GM19328 (cell line): ENCODE measurements around the gene ALK.

Source experiments
- ATAC-seq: cut with Tn5 transposase; IDR thresholded peaks from one replicate; pipeline ENCODE4 v1.9.1; 2021; ENCODE audit warnings: mild to moderate bottlenecking, moderate library complexity; ENCODE audit not compliant: unreplicated experiment

The ALK gene

DNA sequence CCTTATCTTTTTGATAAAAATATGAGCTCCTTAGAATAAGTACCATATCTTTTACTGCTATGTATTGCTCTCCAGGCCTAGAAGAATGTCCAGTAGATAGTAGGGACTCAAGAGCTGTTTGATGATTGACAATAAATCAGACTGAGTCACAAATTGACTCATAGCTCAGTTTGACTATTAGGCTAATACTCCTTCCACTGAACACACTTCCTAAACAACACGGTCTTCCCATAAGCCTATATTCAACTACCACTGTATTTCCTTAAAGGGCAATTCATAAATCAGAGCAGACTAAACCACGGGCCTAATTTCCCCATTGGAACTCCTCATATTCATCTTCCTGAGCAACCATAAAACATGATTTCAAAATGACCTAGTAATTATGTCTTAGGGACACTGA, 258.5 kb downstream of the ALK start:
- no peak for ATAC-seq

DNA sequence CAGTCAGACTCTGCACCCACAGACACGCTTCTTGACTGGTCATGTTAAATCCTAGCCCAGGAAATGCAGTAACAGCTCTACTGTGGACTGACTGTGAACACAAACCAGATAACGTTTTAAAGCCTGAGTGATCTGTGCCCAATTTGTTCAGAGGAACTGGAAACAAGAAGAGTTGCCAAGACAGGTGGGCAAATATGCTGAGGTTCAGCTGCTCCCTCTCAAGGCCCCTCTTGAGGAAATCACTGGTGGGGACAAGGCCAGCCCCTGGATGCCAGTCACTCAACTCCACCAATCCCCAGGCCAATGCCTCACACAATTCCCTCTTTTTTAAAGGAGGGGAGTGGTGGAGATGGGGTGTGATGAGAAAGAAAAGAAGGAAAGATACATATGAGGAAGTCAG, 261.2 kb downstream of the ALK start:
- ATAC-seq, result no peak

DNA sequence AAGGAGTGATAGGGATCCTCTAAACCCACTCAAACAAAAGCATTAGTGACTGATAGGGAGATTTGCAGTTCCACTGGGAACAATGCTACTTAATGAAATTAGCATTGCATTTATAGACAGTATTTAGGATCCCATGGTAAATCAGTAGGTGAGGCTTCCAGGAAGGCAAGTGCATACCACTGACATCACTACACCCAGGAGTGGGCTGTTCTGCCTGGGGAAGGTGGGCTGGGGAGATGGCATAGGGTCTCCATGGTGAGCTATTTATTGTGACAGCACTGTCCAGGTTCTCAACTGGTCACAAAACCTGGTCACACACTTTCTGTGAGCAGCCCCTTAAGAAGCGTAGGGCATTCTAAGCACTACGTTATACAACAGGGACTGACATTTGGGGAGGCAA, 262.2 kb downstream of the ALK start:
- no peak for ATAC-seq

DNA sequence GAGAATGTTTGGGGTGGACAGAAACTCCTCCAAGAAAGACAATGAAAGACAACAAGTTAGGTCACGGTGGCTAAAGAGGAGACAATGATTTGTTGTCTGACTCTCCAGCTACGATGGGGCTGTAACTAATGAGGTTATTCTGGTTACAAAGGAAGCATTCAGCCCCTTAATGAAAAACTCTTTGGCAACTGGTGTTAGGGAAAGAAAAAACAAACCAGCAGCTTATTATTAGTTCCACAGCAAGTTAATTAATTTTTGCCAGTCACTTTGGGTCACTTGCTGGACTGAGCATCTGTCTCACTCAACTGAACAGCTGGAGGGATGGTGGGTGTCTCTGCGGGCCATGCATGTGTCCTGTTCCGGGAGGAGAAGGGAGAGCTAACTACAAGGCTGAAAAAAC, 263.7 kb downstream of the ALK start:
- no peak for ATAC-seq

DNA sequence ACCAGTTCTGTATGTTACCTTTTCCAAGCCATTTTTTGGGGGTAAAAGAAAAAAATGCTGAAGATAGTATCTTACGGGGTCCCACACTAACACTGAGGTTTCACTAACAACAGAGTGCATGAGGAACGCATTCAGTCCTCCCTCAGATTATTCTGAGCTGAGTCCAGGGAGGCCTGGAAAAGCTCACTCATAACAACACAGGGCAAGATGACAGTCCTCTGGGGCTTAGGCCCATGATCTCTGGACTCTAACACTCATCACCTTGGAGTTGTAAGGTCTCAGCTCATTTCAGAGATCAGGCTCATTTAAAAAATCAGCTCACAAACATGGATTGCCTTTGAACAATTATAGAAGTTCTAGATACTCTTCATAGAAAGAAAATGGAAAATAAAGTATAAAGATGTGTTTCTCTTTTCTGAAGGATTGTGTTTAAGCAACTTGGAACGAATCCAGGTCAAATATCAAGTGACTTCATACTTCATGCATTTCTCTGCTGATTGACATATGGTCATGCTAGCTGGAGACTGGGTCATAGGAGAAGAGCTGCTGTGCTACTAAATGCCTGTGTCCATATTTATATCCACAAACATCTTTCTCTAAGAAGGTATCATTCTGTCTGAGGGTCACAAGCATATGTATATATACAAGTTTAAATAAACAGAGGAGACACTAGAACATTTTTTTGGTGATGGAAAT, 265.8 kb downstream of the ALK start:
- ATAC-seq, result no peak

DNA sequence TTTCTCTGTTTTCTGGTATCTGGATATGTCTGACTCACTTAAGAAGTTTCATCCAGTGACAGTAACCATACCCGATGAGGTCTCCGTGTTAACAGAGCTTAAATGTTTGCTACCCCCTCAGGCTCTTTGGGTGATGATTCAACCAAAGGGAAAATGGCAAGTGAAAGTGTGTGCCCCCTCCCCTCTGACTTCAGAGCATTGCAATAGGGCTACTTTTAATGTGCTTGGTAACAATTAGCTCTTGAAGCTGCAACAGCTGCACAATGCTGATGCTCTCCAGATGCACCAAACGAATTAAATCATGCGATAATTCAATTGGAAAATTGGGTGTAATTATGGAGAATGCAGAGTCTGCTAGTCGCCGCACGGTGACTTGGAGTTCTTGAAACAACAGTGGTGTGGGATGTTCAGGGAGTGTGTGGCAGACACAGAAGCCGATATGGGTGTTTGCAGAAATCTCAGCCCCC, 270.7 kb downstream of the ALK start:
- no peak for ATAC-seq

DNA sequence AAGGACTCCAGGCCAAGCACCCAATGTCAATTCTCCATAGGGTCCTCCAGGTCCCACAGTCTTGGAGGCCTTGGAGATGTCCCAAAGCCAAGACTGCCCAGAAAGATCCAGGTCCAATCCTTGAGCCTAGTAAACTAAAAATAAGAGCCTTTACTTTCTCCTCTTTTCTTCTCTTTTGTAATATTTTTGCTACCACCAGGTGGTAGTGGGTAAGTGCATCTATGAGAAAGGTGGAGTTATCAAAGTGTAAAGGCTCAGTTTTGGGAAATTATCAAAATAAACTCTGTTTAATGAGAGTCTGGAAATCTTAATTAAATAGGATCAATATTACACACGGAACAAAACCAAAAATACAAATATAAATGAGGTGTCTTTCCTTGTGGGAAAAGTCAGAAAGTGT, 276.4 kb downstream of the ALK start:
- ATAC-seq, result no peak

DNA sequence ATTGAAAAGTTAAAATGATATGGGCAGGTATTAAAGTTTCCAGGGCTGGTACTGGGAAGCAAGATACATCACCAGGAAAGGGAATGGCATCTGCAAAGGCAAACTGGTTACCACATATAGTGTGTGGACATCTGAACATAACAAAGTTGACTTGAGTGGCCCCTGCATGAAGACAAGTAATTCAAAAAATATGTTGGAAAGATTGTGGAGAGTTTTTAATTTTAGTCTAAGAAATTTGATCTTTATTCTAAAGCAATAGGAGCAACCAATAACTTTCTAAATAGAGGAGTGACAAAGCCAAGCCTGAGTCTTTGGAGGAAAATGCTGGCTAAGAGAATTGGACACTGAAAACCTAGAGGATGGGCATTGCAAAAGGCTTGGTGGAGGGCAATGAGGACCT, 278.2 kb downstream of the ALK start:
- no peak for ATAC-seq

DNA sequence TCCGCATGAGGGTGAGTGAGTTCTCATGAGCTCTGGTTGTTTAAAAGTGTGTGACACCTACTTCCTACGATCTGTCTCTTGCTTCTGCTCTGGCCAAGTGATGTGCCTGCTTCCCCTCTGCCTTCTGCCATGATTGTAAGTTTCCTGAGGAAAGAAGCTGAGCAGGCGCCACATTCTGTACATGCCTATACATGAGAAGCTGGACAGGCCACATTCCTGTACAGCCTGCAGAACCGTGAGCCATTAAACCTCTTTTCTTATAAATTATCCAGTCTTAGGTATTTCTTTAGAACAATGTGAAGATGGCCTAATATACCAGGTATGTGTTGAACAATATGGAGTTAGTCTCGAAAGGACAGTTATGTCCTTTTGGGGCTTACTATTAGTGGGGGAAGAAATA, 281.0 kb downstream of the ALK start:
- no peak for ATAC-seq

DNA sequence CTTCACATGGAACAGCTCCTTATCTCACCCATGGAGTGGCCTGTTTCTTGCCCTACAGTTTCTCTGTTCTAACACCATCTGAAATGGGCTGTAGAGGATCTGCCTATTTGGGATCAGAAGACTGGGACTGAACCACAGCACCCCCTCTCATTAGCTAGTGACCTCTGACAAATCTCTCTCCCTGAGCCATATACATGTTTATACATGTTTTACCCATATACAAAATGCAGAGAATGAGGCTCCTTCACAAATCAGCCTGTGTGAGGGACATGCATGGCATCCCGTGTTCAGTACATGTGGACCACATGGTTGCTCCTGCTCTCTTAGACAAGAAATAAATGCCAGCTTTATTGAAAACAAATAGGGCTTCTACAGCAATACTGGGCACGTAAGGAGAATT, 282.7 kb downstream of the ALK start:
- ATAC-seq, result no peak

DNA sequence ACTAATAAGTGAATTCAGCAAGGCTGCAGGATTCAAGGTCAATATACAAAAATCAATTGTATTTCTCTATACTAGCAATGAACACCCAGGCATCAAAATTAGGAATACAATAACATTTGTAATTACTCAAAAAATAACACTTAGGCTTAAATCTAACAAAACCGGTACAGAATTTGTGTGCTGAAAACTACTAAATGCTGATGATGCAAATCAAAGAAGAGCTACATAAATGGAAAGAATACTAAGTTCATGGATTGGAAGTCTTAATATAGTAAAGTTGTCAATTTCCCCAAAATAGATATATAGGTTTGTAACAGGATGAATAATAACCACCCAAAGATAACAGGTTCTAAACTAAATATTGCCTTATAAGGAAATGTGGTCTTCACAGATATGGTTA, 286.5 kb downstream of the ALK start:
- ATAC-seq, result no peak

DNA sequence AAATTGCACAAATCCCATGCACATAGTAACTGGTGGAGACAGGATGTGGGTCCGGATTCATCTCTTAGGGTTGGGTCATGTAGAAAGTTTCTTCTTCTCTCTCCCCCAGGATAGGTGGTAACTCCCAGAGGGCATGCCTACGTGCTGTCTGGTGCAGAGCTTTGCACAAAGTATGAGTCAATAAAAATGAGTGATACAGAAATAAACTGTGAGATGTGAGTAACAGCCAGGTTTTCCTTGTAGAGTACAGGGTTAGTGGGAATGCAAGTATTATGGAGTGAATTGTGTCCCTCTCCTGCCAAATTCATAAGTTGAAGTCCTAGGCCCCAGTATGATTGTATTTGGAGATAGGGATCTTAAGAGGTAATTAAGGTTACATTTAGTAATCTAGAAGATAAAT, 289.4 kb downstream of the ALK start:
- no peak for ATAC-seq

DNA sequence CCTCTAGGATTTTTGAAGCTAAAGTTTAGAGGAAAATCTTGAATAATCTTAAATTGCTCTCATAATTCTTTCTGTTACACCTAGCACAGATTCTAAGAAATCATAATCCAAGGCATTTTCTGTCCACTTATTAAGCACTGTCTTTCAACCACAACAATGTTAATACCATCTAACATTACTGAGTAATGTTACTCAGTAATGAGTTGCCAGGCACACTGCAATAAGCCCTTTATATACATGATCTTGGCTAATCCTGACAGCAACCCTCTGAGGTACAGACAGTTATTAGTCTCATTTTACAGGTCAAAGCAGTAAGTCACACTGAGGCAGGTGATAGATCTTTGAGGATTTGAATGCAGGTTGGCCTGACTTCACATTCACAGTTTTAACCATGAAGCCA, 291.9 kb downstream of the ALK start:
- ATAC-seq, result no peak

DNA sequence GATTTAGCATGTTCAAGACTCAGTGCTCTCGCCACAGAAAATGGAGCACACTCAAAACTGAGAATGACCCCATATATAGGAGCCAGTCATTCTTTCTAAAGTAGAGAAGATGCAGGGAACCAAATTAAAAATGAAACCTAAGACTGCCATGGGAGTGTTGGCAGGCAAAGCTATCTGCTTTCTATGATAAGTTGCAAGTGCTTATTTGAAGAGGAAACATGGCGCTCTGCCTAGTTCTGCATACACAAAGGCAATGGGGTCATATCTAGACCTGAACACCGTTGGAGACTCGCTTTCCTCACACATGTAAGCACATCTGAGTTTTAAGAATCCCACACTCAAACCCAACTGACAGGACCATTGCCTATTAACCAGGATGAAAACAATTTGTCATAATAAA, 292.5 kb downstream of the ALK start:
- no peak for ATAC-seq

DNA sequence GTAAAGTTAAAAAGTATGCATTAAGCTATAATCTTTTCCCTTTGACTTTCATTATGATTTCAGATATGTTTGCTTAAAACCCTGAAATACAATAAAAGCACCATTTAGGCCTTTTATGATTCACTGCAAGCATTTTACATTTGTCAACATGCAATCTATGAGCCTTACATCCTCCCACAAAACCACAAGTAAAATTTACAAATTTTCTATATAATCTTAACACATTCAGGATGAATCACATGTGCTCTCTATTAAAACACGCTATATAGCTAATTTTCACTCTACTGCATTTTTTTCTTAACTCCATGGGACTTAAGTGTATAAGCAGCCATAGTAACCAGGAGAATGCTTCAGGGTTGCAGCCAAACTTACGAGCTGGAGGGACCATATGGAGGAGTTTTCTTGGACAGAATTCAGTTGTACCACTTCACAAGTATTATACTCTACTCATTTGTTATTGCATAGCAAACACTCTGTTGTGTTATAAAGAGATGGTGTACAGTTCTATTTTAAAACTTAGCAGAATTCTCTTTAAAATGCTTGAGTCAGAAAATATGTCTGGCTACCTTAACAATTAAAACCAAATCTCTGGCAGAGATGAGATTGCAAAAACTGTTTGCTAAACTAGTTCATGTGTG, 293.2 kb downstream of the ALK start:
- ATAC-seq, result no peak

DNA sequence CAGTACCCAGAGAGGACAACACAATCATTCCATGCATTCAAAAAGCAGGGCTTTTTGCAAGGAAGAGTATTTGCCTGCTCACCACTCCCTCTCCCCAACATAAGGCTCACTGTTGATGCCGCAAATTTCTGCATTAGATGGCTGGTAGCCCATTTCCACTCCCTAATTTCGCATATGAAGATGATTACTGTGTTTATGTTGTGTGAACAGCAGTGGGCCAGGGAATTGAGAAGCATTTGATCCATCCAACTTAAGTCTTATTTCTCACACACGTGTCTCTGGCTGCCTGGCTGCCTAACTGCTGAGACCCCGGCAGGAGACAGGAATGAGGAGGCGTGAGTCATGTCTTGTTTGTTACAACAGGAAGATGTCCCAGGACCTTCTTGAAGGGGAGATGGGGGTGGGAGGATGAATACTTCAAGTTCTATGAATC, 294.1 kb downstream of the ALK start:
- ATAC-seq, result no peak

DNA sequence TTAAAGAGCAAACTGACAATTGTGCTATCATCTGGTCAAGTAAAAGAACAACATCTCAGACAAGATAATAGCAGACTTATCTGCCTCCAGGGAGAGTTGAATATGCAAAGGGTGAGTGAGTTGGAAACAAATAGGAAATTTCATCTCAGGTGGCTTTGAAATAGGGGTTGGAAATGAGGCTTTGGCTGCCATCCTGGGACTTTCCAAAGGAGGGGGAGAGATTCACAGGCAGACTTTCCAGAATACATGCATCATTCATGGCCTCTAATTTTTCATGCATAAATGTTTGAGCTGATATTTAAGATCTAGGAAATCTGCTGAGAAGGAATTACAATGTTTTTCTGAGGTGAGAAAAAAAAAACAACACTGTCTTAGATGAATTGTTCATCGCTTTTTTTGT, 300.5 kb downstream of the ALK start:
- ATAC-seq, result no peak

DNA sequence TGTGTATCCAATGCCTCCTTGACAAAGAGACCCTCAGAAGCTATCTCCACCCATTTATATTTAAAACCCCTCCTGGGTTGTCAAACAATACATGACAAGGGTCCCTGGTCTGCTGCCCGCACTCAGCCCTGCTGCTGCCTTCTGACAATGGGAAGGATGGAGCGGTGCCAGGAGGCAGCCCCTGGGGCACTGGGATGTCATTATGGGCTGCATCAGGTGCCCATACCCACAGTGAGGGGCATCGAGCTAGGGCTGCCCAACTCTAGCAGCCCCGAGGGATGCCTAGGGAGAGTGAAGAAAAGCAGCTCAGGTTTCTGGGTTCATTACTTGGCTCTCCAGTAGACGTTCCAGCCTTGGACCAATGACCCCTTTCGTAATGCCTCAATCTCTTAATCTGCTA, 301.7 kb downstream of the ALK start:
- no peak for ATAC-seq

DNA sequence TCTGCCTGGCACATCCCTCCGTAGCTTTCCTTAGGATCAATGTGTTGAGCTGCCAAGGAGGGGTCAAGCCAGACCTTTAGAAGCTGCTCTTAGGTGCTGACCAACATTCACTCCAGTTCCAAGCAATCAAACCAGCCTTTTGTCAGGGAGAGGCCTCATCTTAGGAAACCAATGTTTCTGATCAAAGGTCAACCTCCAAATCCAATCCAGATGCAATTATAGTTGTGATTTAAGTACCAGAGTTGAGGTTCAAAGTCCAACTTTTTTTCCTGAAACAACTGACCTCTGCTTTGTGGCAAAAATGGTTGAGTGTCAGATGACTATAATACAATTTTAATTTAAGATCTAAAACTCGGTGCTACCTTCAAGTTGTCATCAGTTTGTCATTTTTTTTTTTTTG, 303.4 kb downstream of the ALK start:
- no peak for ATAC-seq

DNA sequence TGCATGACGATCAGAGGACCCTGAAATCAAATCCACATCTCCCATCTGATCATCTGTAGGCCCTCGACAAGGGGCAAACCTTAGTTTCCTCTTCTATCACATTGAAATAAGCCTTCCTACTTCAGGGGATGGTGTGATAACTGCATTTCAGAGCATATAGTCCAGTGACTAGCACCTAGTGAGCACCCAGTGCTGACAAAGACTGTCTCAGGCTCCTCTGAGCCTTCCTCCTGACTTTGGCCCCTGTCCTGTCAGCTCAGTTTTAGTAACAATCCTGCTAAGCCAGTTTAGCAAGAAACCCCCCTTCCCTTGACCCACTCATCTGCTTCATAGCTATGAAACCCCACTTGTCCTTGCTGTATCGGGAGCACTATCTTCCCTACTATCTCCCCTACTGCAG, 304.0 kb downstream of the ALK start:
- ATAC-seq, result no peak

DNA sequence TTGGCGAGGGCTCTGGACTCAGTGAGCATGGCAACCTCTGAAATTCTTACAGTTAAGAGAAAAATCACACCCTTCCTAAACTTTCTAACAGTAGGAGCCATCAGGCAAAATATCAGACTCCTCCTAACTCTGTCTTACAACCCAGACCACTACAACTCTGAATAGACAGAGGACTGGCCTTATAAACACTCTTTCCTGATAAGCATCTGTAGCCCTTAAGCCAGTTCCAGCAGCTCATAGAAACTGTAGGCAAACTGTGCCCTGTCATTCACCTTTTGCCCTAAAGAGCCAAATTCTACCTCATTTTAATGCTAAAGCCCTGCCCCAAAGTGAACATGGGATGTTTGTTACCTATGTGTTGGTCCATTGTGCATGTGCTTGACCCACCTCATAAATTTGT, 304.8 kb downstream of the ALK start:
- no peak for ATAC-seq

DNA sequence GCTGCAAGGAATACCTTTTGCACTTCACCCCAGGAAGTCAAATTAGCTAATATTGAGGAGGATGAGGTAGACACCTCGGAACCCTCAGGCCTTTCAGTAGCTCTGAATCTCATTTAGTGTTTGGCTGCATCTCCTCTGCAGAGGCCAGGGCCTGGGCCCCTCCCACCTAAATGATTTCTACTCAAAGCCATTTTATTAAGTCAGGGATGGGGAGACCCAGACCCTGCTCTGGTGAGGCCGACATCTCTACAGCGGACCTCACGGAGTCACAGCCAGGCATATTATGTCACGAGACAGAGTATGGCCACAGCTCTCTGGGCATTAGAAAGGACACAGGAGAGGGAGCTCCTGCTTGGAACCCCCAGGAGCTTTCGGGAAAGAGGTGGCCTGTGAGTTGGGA, 305.5 kb downstream of the ALK start:
- no peak for ATAC-seq

DNA sequence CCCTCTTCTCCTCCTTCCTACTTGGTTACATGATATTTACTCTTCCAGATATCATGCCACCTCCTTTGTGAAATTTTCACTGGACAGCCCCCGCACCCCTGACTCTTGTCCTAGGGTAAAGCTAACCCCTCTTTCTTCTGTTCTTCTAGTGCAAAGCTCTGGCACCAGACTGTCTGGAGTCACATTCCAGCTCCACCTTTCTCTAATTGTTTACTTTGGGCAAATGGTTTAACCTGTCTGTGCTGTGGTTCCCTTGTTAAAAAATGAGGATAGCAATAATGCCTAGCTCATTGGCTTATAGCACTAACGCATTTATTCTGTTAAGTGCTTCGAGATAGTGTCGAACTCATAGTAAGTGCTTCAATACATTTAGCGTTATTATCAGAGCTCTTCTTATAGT, 306.2 kb downstream of the ALK start:
- ATAC-seq, result no peak
